Smooth muscle cell (in vitro differentiated cells): ENCODE data around the gene EPC1. TPM values are rescaled to one million over a fixed set of nuclear protein-coding genes. Genes with fewer than 3 reads are reported as not detected.
A peak's percentile ranks its signal among the peaks of the same experiment; 100 is the strongest.

Experiments used
- DNase-seq: peaks from one replicate; lab custom pipeline; 2025; ENCODE audit not compliant: unreplicated experiment; lab: John Stamatoyannopoulos, UW
- H2AFZ ChIP-seq: fragments of 200-600 bp; sonication (generic); 2 replicates; pipeline ENCODE4 v1.6.0; 2016; ENCODE audit warnings: antibody characterized with exemption, low read depth, mild to moderate bottlenecking
- H3F3A ChIP-seq: fragments of 200-600 bp; sonication (generic); 2 replicates; pipeline ENCODE4 v1.6.0; 2017; ENCODE audit warnings: antibody characterized with exemption, low read depth
- H3K27ac ChIP-seq: fragments of 200-600 bp; sonication (generic); 2 replicates; pipeline ENCODE4 v1.5.1; 2016; ENCODE audit warnings: low read depth, mild to moderate bottlenecking
- H3K27me3 ChIP-seq: fragments of 200-600 bp; sonication (generic); 2 replicates; pipeline ENCODE4 v1.6.1; 2016; ENCODE audit warnings: low read depth, mild to moderate bottlenecking
- H3K36me3 ChIP-seq: fragments of 200-600 bp; sonication (generic); 2 replicates; pipeline ENCODE4 v1.5.1; 2016; ENCODE audit warnings: low read depth
- H3K4me1 ChIP-seq: fragments of 200-600 bp; sonication (generic); 2 replicates; pipeline ENCODE4 v1.5.1; 2016; ENCODE audit warnings: low read depth
- H3K4me2 ChIP-seq: fragments of 200-600 bp; sonication (generic); 2 replicates; pipeline ENCODE4 v1.6.0; 2016; ENCODE audit warnings: mild to moderate bottlenecking
- H3K4me3 ChIP-seq: fragments of 200-600 bp; sonication (generic); 2 replicates; pipeline ENCODE4 v1.5.1; 2016; ENCODE audit warnings: mild to moderate bottlenecking
- H3K79me2 ChIP-seq: fragments of 200-600 bp; sonication (generic); 2 replicates; pipeline ENCODE4 v1.6.0; 2016; ENCODE audit warnings: low read depth, mild to moderate bottlenecking
- H3K9ac ChIP-seq: fragments of 200-600 bp; sonication (generic); 2 replicates; pipeline ENCODE4 v1.6.0; 2016; ENCODE audit warnings: low read depth
- H3K9me3 ChIP-seq: fragments of 200-600 bp; sonication (generic); replicated peaks from 2 replicates; pipeline ENCODE4 v1.5.1; 2016; ENCODE audit warnings: low read depth
- H4K20me1 ChIP-seq: fragments of 200-600 bp; sonication (generic); 2 replicates; pipeline ENCODE4 v1.6.0; 2016; ENCODE audit warnings: low read depth
- WGBS: methylation state at CpG from one replicate; pipeline ENCODE4 v1.1.7; 2016; ENCODE audit warnings: low lambda C conversion rate; 5-methylcytosine and 5-hydroxymethylcytosine counted together
- polyA plus RNA-seq: library from polyadenylated mRNA; unstranded; fragments of >200 nt; fragmentation: Nextera tagmentation; extraction: Ambion mirVana; gene quantifications from 2 replicates; pipeline ENCODE4 v1.2.1, GENCODE V29; 2016
- total RNA-seq: library from RNA; depleted of rRNA; stranded (reverse); fragments of >200 nt; gene quantifications from 2 replicates; pipeline ENCODE4 v1.2.3, GENCODE V29; 2014
- TF ChIP-seq, protein P1 (sequence below): fragments of 200-600 bp; sonication (generic); IDR thresholded peaks from 2 replicates; pipeline ENCODE4 v1.5.1; 2017; ENCODE audit warnings: borderline replicate concordance, mild to moderate bottlenecking, antibody characterized with exemption; ENCODE audit not compliant: insufficient read depth, poor library complexity, severe bottlenecking

EPC1 gene
- total and polyA plus RNA-seq, 2 experiments from 2014 or later: 16.3 to 52.1 TPM

DNA sequence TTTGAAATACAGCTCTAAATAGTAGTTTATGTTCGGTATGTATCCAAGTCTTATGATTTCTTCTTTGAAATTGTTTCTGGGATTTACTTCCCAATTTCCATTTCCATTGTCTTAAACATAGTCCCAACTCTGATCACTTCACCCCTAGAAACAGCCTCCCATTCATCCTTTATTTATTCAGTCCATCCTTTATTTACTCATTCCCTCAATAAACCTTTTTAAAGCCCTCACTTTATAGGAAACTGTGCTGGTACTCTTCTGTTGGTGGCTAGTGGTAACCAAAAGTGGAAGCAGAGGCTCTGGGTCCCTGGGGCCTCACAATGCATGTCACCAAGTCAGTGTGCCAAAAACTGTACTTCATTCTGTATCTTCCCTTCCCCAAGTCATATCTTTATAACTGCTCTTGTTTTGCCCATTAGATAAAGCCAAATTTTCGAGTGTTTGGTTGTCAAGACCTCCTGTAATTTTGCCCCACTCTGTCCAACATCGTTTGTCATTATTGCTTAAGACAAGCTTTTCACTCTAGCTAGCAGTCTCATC, 3.9 kb upstream of the EPC1 start:
- Histone ChIP-seq H3F3A (no peaks in the 10 kb centered on the region), H4K20me1 (peaks cover 63% of the 10 kb centered on the region), H3K36me3 (no peaks in the 10 kb centered on the region), H3K27me3 (no peaks in the 10 kb centered on the region), H3K4me2 (no peak overlapping the region), H3K9ac (no peak overlapping the region), H3K4me3 (no peak overlapping the region), H3K9me3 (no peaks in the 10 kb centered on the region), H2AFZ (no peak overlapping the region), H3K4me1 (peaks cover 3% of the 10 kb centered on the region), H3K27ac (no peak overlapping the region), H3K79me2 (peaks cover 74% of the 10 kb centered on the region)
- TF ChIP-seq, protein P1, sequence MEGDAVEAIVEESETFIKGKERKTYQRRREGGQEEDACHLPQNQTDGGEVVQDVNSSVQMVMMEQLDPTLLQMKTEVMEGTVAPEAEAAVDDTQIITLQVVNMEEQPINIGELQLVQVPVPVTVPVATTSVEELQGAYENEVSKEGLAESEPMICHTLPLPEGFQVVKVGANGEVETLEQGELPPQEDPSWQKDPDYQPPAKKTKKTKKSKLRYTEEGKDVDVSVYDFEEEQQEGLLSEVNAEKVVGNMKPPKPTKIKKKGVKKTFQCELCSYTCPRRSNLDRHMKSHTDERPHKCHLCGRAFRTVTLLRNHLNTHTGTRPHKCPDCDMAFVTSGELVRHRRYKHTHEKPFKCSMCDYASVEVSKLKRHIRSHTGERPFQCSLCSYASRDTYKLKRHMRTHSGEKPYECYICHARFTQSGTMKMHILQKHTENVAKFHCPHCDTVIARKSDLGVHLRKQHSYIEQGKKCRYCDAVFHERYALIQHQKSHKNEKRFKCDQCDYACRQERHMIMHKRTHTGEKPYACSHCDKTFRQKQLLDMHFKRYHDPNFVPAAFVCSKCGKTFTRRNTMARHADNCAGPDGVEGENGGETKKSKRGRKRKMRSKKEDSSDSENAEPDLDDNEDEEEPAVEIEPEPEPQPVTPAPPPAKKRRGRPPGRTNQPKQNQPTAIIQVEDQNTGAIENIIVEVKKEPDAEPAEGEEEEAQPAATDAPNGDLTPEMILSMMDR: no peak
- DNase-seq: no peak
- WGBS: 84% methylated on average over 3 of the region's 3 CpGs

DNA sequence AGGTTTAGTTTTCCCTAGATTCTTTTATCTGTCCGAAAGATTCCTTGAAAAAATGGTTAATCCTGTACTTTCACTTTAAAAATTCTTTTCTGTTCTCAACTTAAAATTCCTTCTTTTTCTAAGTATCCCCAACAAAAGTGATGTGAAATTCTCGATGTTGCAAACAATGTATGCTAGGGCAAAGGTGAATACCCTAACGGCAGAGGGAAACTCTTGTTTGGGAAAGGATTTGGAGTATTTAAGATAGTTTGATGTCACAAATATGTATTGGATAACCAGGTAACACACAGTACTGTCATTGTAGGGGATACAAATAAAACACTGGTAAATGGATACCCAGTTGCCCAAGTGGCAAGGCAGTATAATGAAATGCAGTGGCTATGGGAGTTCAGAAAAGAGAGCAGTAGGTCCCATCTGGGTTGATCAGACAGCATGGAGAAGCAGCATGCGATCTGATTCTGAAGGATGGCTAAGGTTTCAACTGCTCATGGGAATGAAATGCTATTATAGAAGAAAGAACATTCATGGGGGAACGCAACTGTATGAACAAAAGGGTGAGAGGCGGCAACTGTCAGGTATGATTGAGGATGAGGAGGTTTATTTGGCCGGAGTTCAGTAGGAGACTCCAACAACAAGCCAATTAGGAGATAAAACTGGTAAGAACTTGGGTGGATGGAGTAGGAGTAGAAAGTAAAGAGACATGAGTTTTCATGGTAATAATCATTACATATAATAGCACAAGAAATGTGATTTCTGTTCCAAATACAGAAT, 3.2 kb upstream of the EPC1 start:
- no peak overlapping the region for H3K27ac ChIP-seq
- peaks cover 6% of the 10 kb centered on the region for H3K4me1 ChIP-seq
- H3K79me2 ChIP-seq: peaks cover 74% of the 10 kb centered on the region
- H3F3A ChIP-seq: no peaks in the 10 kb centered on the region
- peaks cover 68% of the 10 kb centered on the region for H4K20me1 ChIP-seq
- no peak overlapping the region for H3K9ac ChIP-seq
- H3K4me3 ChIP-seq: no peak overlapping the region
- no peaks in the 10 kb centered on the region for H3K27me3 ChIP-seq
- 96% methylated on average over 7 of the region's 7 CpGs for WGBS
- no peak overlapping the region for H2AFZ ChIP-seq
- no peak overlapping the region for H3K4me2 ChIP-seq
- H3K9me3 ChIP-seq: no peaks in the 10 kb centered on the region
- TF ChIP-seq, protein P1: no peak
- no peak for DNase-seq
- H3K36me3 ChIP-seq: no peaks in the 10 kb centered on the region

DNA sequence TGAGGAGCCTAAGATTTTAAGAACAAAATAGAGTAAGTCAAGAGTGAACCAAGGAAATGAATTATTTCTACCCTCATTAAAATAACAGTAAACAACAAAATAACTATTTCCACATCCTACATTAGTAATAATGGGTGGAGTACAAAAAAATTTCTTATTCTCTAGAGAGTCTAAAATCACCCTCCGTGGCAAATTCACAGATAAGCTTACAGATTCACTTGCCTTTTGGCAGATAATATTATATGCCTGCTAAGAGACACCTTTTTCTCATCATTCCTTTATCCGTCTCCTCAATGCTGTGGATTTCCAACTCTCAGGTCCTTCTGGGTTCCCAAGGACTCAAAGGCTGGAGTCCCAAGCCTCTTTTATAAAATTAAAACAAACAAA, 2.2 kb upstream of the EPC1 start:
- Histone ChIP-seq H3K27ac (peak overlapping the region; percentile 52), H3K27me3 (no peaks in the 10 kb centered on the region), H4K20me1 (peaks cover 70% of the 10 kb centered on the region), H3K4me3 (no peak overlapping the region), H3K79me2 (peaks cover 74% of the 10 kb centered on the region), H2AFZ (no peak overlapping the region), H3K4me2 (no peak overlapping the region), H3K4me1 (peaks cover 13% of the 10 kb centered on the region), H3F3A (no peaks in the 10 kb centered on the region), H3K9ac (no peak overlapping the region), H3K9me3 (no peaks in the 10 kb centered on the region), H3K36me3 (no peaks in the 10 kb centered on the region)
- WGBS: 97% methylated on average over 2 of the region's 2 CpGs
- DNase-seq: no peak
- TF ChIP-seq, protein P1: no peak
